ENCODE results near the gene SPAG6.

- TF ChIP-seq CTCF (IDR thresholded peaks at IDR 0.05 in 8 of 11, conservative IDR thresholded peaks at IDR 0.05 in 3 of 11) (no peak), POLR2A (IDR thresholded peaks at IDR 0.05) (no peak), POLR2AphosphoS5 (IDR thresholded peaks at IDR 0.05) (peak in 2 of 3 donors; percentile 55 to 69)
Measured at GRCh38 chr10:22334414-22335172, 10.7 kb upstream of the SPAG6 start.

Data from spleen (tissue), 7 donors.